T-cell (primary cell): ENCODE measurements around the gene GOLGA1. TPM values are rescaled to one million over a fixed set of nuclear protein-coding genes. Genes with fewer than 3 reads are reported as not detected.
"Not testable (repeated sequence)": the region's sequence is repeated elsewhere in the genome, so short reads cannot be mapped to it uniquely, and the experiment has no call there.

Experiments
- ATAC-seq, 4 experiments: fragments of 200-7000 bp in 3 of 4; fragments of 150-1000 bp in 1 of 4; cut with Tn5 transposase; replicated peaks in 1 of 4; 1 replicate in 3 of 4; 2 replicates in 1 of 4; pipeline ENCODE4 v1.10.0; 2021; ENCODE audit warnings: moderate library complexity in 3 of 4, mild to moderate bottlenecking in 2 of 4, moderate number of reproducible peaks in 1 of 4
- CTCF ChIA-PET, 2 donors: fragments of 300-600 bp; sonication (Branson Sonifier 250); formaldehyde crosslinking; loops; one replicate each; lab custom pipeline; 2022; ENCODE audit warnings: antibody characterized with exemption in 2 of 2; lab: Charles Lee
- POLR2A ChIA-PET, 2 donors: fragments of 300-600 bp; sonication (Branson Sonifier 250); formaldehyde crosslinking; loops; one replicate each; lab custom pipeline; 2022; ENCODE audit warnings: antibody characterized with exemption in 2 of 2; lab: Charles Lee
- DNase-seq, 35 experiments: peaks; one replicate each; pipeline versions ENCODE4 v3.0.0 to v3.0.0-alpha.2; 2013 to 2023
- H3K27ac ChIP-seq: one replicate; pipeline ENCODE4 v1.5.1; 2013; ENCODE audit warnings: low read length
- H3K27me3 ChIP-seq, 2 experiments: replicated peaks in 1 of 2; 1 replicate in 1 of 2; 2 replicates in 1 of 2; pipeline versions ENCODE4 v1.6.1 to v1.7.0; 2013; ENCODE audit warnings: low read length in 1 of 2, mixed read lengths in 1 of 2; ENCODE audit not compliant: control insufficient read depth in 2 of 2, insufficient read depth in 2 of 2; ENCODE audit errors: extremely low read depth in 1 of 2
- H3K36me3 ChIP-seq, 2 donors: 1 replicate in 1 of 2; 2 replicates in 1 of 2; pipeline versions ENCODE4 v1.6.1 to v1.7.0; 2013; ENCODE audit warnings: low read length in 1 of 2; ENCODE audit not compliant: control insufficient read depth in 2 of 2, insufficient read depth in 1 of 2; ENCODE audit errors: extremely low read depth in 1 of 2
- H3K4me1 ChIP-seq, 2 experiments: 1 replicate in 1 of 2; 2 replicates in 1 of 2; pipeline versions ENCODE4 v1.6.1 to v1.7.0; 2013; ENCODE audit warnings: low read length in 2 of 2, mixed read lengths in 1 of 2; ENCODE audit not compliant: insufficient read depth in 2 of 2, control insufficient read depth in 1 of 2; ENCODE audit errors: extremely low read depth in 1 of 2
- H3K4me3 ChIP-seq, 2 donors: 1 replicate in 1 of 2; 2 replicates in 1 of 2; pipeline versions ENCODE4 v1.5.1 to v1.7.0; 2013; ENCODE audit warnings: mild to moderate bottlenecking in 2 of 2, low read length in 1 of 2, moderate library complexity in 1 of 2; ENCODE audit not compliant: control insufficient read depth in 1 of 2; ENCODE audit errors: extremely low read depth in 1 of 2
- H3K9me3 ChIP-seq: 2 replicates; pipeline ENCODE4 v1.7.0; 2013
- H3K27ac Mint-ChIP-seq, 2 donors: one replicate each; pipeline ENCODE4 v1.8.0; 2020 to 2021; ENCODE audit warnings: mild to moderate bottlenecking in 2 of 2, mixed read lengths in 2 of 2
- H3K27me3 Mint-ChIP-seq, 2 donors: one replicate each; pipeline ENCODE4 v1.8.0; 2021 to 2022; ENCODE audit warnings: mixed read lengths in 2 of 2
- H3K36me3 Mint-ChIP-seq: one replicate; pipeline ENCODE4 v1.8.0; 2021; ENCODE audit warnings: mixed read lengths
- H3K4me1 Mint-ChIP-seq, 3 donors: one replicate each; pipeline ENCODE4 v1.8.0; 2020 to 2022; ENCODE audit warnings: mixed read lengths in 3 of 3, mild to moderate bottlenecking in 1 of 3
- H3K4me3 Mint-ChIP-seq, 3 donors: one replicate each; pipeline ENCODE4 v1.8.0; 2020 to 2022; ENCODE audit warnings: mild to moderate bottlenecking in 3 of 3, mixed read lengths in 3 of 3, moderate library complexity in 3 of 3
- H3K9me3 Mint-ChIP-seq, 3 donors: one replicate each; pipeline ENCODE4 v1.8.0; 2020 to 2022; ENCODE audit warnings: mixed read lengths in 3 of 3
- WGBS: methylation state at CpG from one replicate; pipeline ENCODE4 v1.1.5; 2013; ENCODE audit warnings: missing lambda C conversion rate; ENCODE audit not compliant: insufficient coverage; 5-methylcytosine and 5-hydroxymethylcytosine counted together
- total RNA-seq, 35 experiments: library from RNA in 6 of 35; stranded (reverse) in 6 of 35; fragments of 120-200 nt in 1 of 35; gene quantifications; one replicate each; pipeline versions ENCODE4 v1.2.1 to v1.2.4 and lab custom pipeline; 2013 to 2026

Gene GOLGA1
- total RNA-seq, 5 donors from 2014 or later (not counting 1 experiment from before 2014, with no cell fraction given), result 23.4 to 28.9 (median 27.1) TPM

GRCh38 chr9:124972241-124972770 lies 31.4 kb upstream of the GOLGA1 start:
- Mint-ChIP-seq H3K36me3 (peaks cover 33% of the 10 kb centered on the region), H3K27ac (peak overlapping the region in 1 of 2 donors; percentile 33), H3K4me1 (peaks cover 6% of the 10 kb centered on the region in 3 donors), H3K27me3 (no peaks in the 10 kb centered on the region), H3K4me3 (no peak overlapping the region), H3K9me3 (no peaks in the 10 kb centered on the region)
- no CpG with 5 or more reads among the region's 2 CpGs for WGBS
- ChIA-PET CTCF (interaction anchor here in 1 of 2 donors (0.5 kb wide), 1 partner anchor 32 kb away, joined by 6 read pairs; no protein-coding TSS in a partner anchor), POLR2A (no interaction called here)
- Histone ChIP-seq H3K9me3 (no peaks in the 10 kb centered on the region), H3K4me3 (no peak overlapping the region), H3K36me3 (peaks cover 2 to 28% of the 10 kb centered on the region in 2 donors), H3K27me3 (no peaks in the 10 kb centered on the region), H3K4me1 (peaks cover 0 to 2% of the 10 kb centered on the region in 2 experiments), H3K27ac (no peak overlapping the region)
- DNase-seq, result no peak
- ATAC-seq, result no peak

- ATAC-seq, result no peak
- H3K27me3 ChIP-seq, result no peaks in the 10 kb centered on the region
- WGBS, result no CpG with 5 or more reads among the region's 2 CpGs
- H3K9me3 ChIP-seq, result no peaks in the 10 kb centered on the region
- H3K4me3 ChIP-seq, result no peak overlapping the region
- no peak overlapping the region for H3K27ac Mint-ChIP-seq
- peaks cover 31% of the 10 kb centered on the region for H3K36me3 Mint-ChIP-seq
- ChIA-PET CTCF (no interaction called here), POLR2A (interaction anchor here in 1 of 2 donors (0.7 kb wide), 1 partner anchor 76 kb away, joined by 3 read pairs; no protein-coding TSS in a partner anchor)
- peaks cover 15% of the 10 kb centered on the region in 2 experiments for H3K4me1 ChIP-seq
- H3K4me3 Mint-ChIP-seq, result no peak overlapping the region
- peaks cover 0 to 30% of the 10 kb centered on the region in 2 donors for H3K36me3 ChIP-seq
- no peak for DNase-seq
- H3K27me3 Mint-ChIP-seq, result no peaks in the 10 kb centered on the region
- peaks cover 28 to 33% (median 31%) of the 10 kb centered on the region in 3 donors for H3K4me1 Mint-ChIP-seq
- no peak overlapping the region for H3K27ac ChIP-seq
- H3K9me3 Mint-ChIP-seq, result no peaks in the 10 kb centered on the region
These were observed 28.5 kb upstream of the GOLGA1 start for GRCh38 chr9:124969401-124969800.

- Mint-ChIP-seq H3K27ac (peak overlapping the region in 1 of 2 donors; percentile 8), H3K9me3 (no peaks in the 10 kb centered on the region), H3K4me1 (peaks cover 38 to 41% (median 39%) of the 10 kb centered on the region in 3 donors), H3K36me3 (peaks cover 31% of the 10 kb centered on the region), H3K4me3 (no peak overlapping the region), H3K27me3 (no peaks in the 10 kb centered on the region)
- DNase-seq, result no peak
- ChIA-PET CTCF (interaction anchor here in 1 of 2 donors (0.6 kb wide), 1 partner anchor 24 kb away, joined by 3 read pairs; no protein-coding TSS in a partner anchor), POLR2A (interaction anchor here in 1 of 2 donors (0.6 kb wide), 1 partner anchor 187 kb away, joined by 9 read pairs; no protein-coding TSS in a partner anchor)
- no peak for ATAC-seq
- no peaks in the 10 kb centered on the region for H3K27me3 ChIP-seq
- H3K4me1 ChIP-seq, result peaks cover 21 to 24% of the 10 kb centered on the region in 2 experiments
- WGBS, result 99% methylated on average over 6 of the region's 9 CpGs
- no peak overlapping the region for H3K27ac ChIP-seq
- H3K9me3 ChIP-seq, result no peaks in the 10 kb centered on the region
- H3K36me3 ChIP-seq, result peaks cover 0 to 26% of the 10 kb centered on the region in 2 donors
- no peak overlapping the region for H3K4me3 ChIP-seq
These were observed 27.4 kb upstream of the GOLGA1 start for GRCh38 chr9:124968238-124968637.

- H3K4me3 Mint-ChIP-seq, result peak overlapping the region; percentile 2 to 55 (median 13)
- peaks cover 38 to 41% (median 39%) of the 10 kb centered on the region in 3 donors for H3K4me1 Mint-ChIP-seq
- not testable (repeated sequence) for H3K4me3 ChIP-seq, H3K27me3 ChIP-seq, H3K9me3 Mint-ChIP-seq, H3K27me3 Mint-ChIP-seq, H3K9me3 ChIP-seq
- ATAC-seq, result peak; percentile 98 to 100 (median 100)
- peak in 25 of 35 experiments; percentile 7 to 64 (median 25) for DNase-seq
- WGBS, result no CpG with 5 or more reads among the region's 5 CpGs
- peaks cover 17% of the 10 kb centered on the region for H3K36me3 Mint-ChIP-seq
- Histone ChIP-seq H3K27ac (peak overlapping the region; percentile 60), H3K4me1 (peaks cover 21 to 26% of the 10 kb centered on the region in 2 experiments), H3K36me3 (peaks cover 0 to 20% of the 10 kb centered on the region in 2 donors)
- ChIA-PET POLR2A (interaction anchor here (0.6 to 1.0 kb wide), 3 partner anchors 16 to 1987 kb away, joined by 3 to 4 read pairs (median 3); no protein-coding TSS in a partner anchor), CTCF (interaction anchor here in 1 of 2 donors (0.6 to 1.0 kb wide), 3 partner anchors 16 to 178 kb away, joined by 3 read pairs; no protein-coding TSS in a partner anchor)
- H3K27ac Mint-ChIP-seq, result peak overlapping the region; percentile 90 to 95
These were observed 25.1 kb upstream of the GOLGA1 start for GRCh38 chr9:124965775-124966568.

GRCh38 chr9:124964604-124965003 lies 23.7 kb upstream of the GOLGA1 start:
- H3K9me3 ChIP-seq, result no peaks in the 10 kb centered on the region
- H3K9me3 Mint-ChIP-seq, result no peaks in the 10 kb centered on the region
- H3K27me3 ChIP-seq, result no peaks in the 10 kb centered on the region
- ChIA-PET POLR2A (interaction anchor here (0.6 kb wide), 2 partner anchors 11 to 558 kb away, joined by 8 read pairs; no protein-coding TSS in a partner anchor), CTCF (interaction anchor here (0.6 to 0.8 kb wide), 2 partner anchors 17 to 670 kb away, joined by 3 to 5 read pairs; no protein-coding TSS in a partner anchor)
- peaks cover 38 to 41% (median 39%) of the 10 kb centered on the region in 3 donors for H3K4me1 Mint-ChIP-seq
- peak overlapping the region; percentile 8 to 55 (median 18) for H3K4me3 Mint-ChIP-seq
- peaks cover 21 to 26% of the 10 kb centered on the region in 2 experiments for H3K4me1 ChIP-seq
- 60% methylated on average over 1 of the region's 2 CpGs for WGBS
- peak overlapping the region; percentile 50 for H3K27ac ChIP-seq
- H3K36me3 Mint-ChIP-seq, result peaks cover 19% of the 10 kb centered on the region
- peak overlapping the region; percentile 90 to 95 for H3K27ac Mint-ChIP-seq
- no peaks in the 10 kb centered on the region for H3K27me3 Mint-ChIP-seq
- peaks cover 0 to 17% of the 10 kb centered on the region in 2 donors for H3K36me3 ChIP-seq
- DNase-seq, result no peak
- ATAC-seq, result no peak
- no peak overlapping the region for H3K4me3 ChIP-seq

GRCh38 chr9:124964056-124964455 lies 23.2 kb upstream of the GOLGA1 start:
- Histone ChIP-seq H3K4me1 (peaks cover 21 to 26% of the 10 kb centered on the region in 2 experiments), H3K9me3 (no peaks in the 10 kb centered on the region), H3K27ac (peak overlapping the region; percentile 50), H3K36me3 (peaks cover 0 to 14% of the 10 kb centered on the region in 2 donors), H3K27me3 (no peaks in the 10 kb centered on the region), H3K4me3 (no peak overlapping the region)
- peaks cover 38 to 41% (median 39%) of the 10 kb centered on the region in 3 donors for H3K4me1 Mint-ChIP-seq
- H3K27me3 Mint-ChIP-seq, result no peaks in the 10 kb centered on the region
- H3K4me3 Mint-ChIP-seq, result peak overlapping the region in 1 of 3 donors; percentile 55
- H3K9me3 Mint-ChIP-seq, result no peaks in the 10 kb centered on the region
- no peak for DNase-seq
- ChIA-PET POLR2A (no interaction called here), CTCF (no interaction called here)
- H3K27ac Mint-ChIP-seq, result peak overlapping the region; percentile 90 to 95
- no CpG with 5 or more reads among the region's 2 CpGs for WGBS
- H3K36me3 Mint-ChIP-seq, result peaks cover 20% of the 10 kb centered on the region
- ATAC-seq, result no peak
